ENCODE data around the gene HLF.

The HLF gene

DNA sequence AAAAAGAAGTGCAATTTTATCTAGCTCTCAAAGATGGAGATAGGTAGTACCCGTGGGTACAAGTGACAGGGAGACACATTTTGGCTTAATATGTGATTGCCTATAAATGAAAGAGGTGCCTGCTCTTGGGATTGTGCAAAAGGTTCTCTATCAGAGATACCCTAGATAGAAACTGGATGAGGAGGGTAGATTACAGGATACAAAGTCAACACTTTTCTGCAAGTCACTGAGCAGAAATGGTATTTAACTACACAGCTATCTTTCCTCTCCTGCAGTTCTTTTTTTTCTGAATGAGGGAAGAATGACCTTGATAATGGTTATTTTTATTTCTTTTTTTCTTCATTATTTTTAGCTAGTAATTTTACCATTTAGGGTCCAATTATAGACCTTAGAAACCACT lies 89.2 kb downstream of the HLF start:
- no peaks in the 10 kb centered on the region for H3K9me3 ChIP-seq (ENCODE audit: control insufficient read depth, insufficient read depth, low read depth, low read length)
- no peak overlapping the region for H3K9ac ChIP-seq (ENCODE audit: low read length)
- no peaks in the 10 kb centered on the region for H3K36me3 ChIP-seq (ENCODE audit: control insufficient read depth, insufficient read depth, low read length)
- H3K27me3 ChIP-seq (ENCODE audit: control insufficient read depth, insufficient read depth, low read length): no peaks in the 10 kb centered on the region
- peaks cover 29% of the 10 kb centered on the region for H3K4me1 ChIP-seq (ENCODE audit: control insufficient read depth, insufficient read depth, low read length)
- H3K27ac ChIP-seq (ENCODE audit: low read depth, low read length): no peak overlapping the region
- no peak overlapping the region for H3K4me3 ChIP-seq (ENCODE audit: low read depth, low read length)

DNA sequence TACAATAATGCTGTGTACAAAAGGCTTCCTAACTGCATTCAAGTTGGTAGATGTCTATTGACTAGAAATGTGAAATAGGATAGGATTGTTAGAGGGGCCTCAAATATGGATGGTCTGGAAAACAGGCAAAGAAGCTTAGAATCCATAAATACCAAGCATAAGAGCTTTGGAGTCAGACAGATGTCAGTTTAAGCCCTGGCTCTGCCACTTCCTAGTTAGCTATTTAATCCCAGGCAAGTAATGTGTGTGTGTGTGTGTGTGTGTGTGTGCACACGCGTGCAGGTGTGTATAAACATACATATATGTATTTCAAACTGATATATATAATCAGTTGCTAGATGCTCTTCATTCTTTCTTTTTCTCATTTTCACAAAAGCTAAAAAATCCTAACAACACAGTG lies 90.2 kb downstream of the HLF start:
- Histone ChIP-seq H3K27ac (ENCODE audit: low read depth, low read length) (no peak overlapping the region), H3K4me1 (ENCODE audit: control insufficient read depth, insufficient read depth, low read length) (peaks cover 21% of the 10 kb centered on the region), H3K27me3 (ENCODE audit: control insufficient read depth, insufficient read depth, low read length) (no peaks in the 10 kb centered on the region), H3K36me3 (ENCODE audit: control insufficient read depth, insufficient read depth, low read length) (no peaks in the 10 kb centered on the region), H3K4me3 (ENCODE audit: low read depth, low read length) (no peak overlapping the region), H3K9ac (ENCODE audit: low read length) (no peak overlapping the region), H3K9me3 (ENCODE audit: control insufficient read depth, insufficient read depth, low read depth, low read length) (no peaks in the 10 kb centered on the region)

DNA sequence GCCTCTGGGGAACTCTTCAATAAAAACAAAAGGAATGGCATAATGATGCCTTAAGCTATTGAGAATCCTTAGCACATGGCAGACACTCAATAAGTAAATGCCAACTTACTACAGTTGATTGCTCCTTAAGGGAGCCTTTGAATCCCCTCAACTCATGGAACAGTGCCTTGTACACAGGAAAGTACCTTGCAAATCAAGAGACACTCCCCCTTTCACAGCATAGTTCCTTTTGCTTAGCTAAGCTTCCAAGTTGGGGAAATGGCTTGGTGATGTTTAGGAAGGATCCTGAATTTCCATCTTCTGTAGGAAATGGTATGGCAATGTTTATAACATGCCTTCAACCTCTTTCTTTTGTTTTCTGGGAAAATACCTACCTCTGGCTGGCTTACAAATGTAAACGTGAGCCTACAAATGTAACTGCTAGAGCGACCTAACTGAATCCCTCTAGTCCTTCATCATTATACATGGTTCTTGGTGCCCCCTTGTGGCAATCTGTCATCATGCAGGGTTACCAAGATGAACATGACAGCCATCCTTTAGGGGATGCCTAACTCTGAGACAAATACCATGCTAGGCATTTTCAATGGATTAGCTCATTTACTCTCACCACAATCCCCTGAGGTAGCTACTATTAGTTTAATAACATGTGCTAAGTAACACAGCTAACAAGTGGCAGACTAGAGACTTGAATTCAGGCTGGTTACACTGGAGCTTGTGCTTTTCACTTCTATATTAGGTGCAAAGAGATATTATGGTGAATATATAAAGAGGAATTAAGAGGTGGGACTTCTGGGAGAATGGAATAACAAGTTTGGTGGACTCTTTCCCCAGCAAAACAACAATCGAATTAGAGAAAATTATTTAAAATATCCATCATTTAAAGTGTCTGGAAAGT lies 91.9 kb downstream of the HLF start:
- Histone ChIP-seq H3K4me1 (ENCODE audit: control insufficient read depth, insufficient read depth, low read length) (peaks cover 5% of the 10 kb centered on the region), H3K4me3 (ENCODE audit: low read depth, low read length) (no peak overlapping the region), H3K9me3 (ENCODE audit: control insufficient read depth, insufficient read depth, low read depth, low read length) (peaks cover 3% of the 10 kb centered on the region; the same call in 1 of the 2 replicates), H3K27ac (ENCODE audit: low read depth, low read length) (no peak overlapping the region), H3K9ac (ENCODE audit: low read length) (no peak overlapping the region), H3K36me3 (ENCODE audit: control insufficient read depth, insufficient read depth, low read length) (no peaks in the 10 kb centered on the region), H3K27me3 (ENCODE audit: control insufficient read depth, insufficient read depth, low read length) (no peaks in the 10 kb centered on the region)

DNA sequence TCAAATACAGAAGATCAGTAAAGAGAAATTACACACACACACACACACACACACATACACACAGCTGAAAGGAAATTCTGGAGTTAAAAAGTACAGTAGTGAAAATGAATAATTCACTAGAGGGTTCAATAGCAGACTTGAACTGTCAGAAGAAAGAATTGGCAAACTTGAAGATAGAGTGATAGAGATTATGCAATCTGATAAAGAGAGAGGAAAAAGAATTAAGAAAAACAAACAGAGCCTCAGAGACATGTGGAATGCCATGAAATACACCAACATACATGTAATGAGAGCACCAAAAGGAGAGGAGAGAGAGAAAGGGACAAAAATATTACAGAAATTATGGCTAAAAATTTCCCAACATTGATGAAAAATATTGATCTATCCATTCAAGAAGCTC lies 96.2 kb downstream of the HLF start:
- peaks cover 17% of the 10 kb centered on the region for H3K4me1 ChIP-seq (ENCODE audit: control insufficient read depth, insufficient read depth, low read length)
- no peak overlapping the region for H3K27ac ChIP-seq (ENCODE audit: low read depth, low read length)
- no peak overlapping the region for H3K4me3 ChIP-seq (ENCODE audit: low read depth, low read length)
- H3K36me3 ChIP-seq (ENCODE audit: control insufficient read depth, insufficient read depth, low read length): no peaks in the 10 kb centered on the region
- no peak overlapping the region for H3K9ac ChIP-seq (ENCODE audit: low read length)
- no peaks in the 10 kb centered on the region for H3K27me3 ChIP-seq (ENCODE audit: control insufficient read depth, insufficient read depth, low read length)
- peaks cover 3% of the 10 kb centered on the region; the same call in 1 of the 2 replicates for H3K9me3 ChIP-seq (ENCODE audit: control insufficient read depth, insufficient read depth, low read depth, low read length)

GRCh38 chr17:55363033-55363432 lies 98.3 kb downstream of the HLF start:
- Histone ChIP-seq H3K27me3 (ENCODE audit: control insufficient read depth, insufficient read depth, low read length) (no peaks in the 10 kb centered on the region), H3K36me3 (ENCODE audit: control insufficient read depth, insufficient read depth, low read length) (no peaks in the 10 kb centered on the region), H3K4me1 (ENCODE audit: control insufficient read depth, insufficient read depth, low read length) (peaks cover 15% of the 10 kb centered on the region; the same call in 1 of the 2 replicates), H3K9me3 (ENCODE audit: control insufficient read depth, insufficient read depth, low read depth, low read length) (peaks cover 3% of the 10 kb centered on the region; the same call in 1 of the 2 replicates), H3K4me3 (ENCODE audit: low read depth, low read length) (no peak overlapping the region), H3K9ac (ENCODE audit: low read length) (no peak overlapping the region), H3K27ac (ENCODE audit: low read depth, low read length) (no peak overlapping the region)

DNA sequence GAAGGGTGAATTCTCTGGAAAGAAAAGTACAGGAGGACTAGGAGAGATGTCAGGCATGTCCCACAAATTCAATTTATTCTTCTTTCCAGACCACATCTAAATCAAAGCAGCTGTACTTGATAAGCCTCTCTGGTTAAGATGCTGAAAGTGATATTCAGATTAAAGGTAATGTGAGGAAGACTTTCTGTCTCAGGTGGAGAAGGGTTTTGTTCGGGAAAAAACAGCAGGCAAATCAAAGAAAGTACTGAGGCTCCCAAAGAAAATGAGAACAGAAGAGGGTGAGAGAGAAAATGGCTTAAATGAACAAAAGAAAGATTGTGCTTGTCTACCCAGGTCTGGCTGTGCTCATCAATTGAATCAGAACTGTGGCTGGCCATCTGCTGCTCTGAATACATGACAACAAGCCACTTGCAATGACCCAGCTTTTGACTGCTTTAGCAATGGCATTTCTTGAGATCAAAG lies 101.3 kb downstream of the HLF start:
- H3K9me3 ChIP-seq (ENCODE audit: control insufficient read depth, insufficient read depth, low read depth, low read length): 0 out of 2 replicates have a peak, but pooled peaks cover under 1% of the 10 kb centered on the region
- no peaks in the 10 kb centered on the region for H3K36me3 ChIP-seq (ENCODE audit: control insufficient read depth, insufficient read depth, low read length)
- no peak overlapping the region for H3K4me3 ChIP-seq (ENCODE audit: low read depth, low read length)
- no peaks in the 10 kb centered on the region for H3K27me3 ChIP-seq (ENCODE audit: control insufficient read depth, insufficient read depth, low read length)
- H3K27ac ChIP-seq (ENCODE audit: low read depth, low read length): no peak overlapping the region
- H3K9ac ChIP-seq (ENCODE audit: low read length): no peak overlapping the region
- peaks cover 15% of the 10 kb centered on the region; the same call in 1 of the 2 replicates for H3K4me1 ChIP-seq (ENCODE audit: control insufficient read depth, insufficient read depth, low read length)

DNA sequence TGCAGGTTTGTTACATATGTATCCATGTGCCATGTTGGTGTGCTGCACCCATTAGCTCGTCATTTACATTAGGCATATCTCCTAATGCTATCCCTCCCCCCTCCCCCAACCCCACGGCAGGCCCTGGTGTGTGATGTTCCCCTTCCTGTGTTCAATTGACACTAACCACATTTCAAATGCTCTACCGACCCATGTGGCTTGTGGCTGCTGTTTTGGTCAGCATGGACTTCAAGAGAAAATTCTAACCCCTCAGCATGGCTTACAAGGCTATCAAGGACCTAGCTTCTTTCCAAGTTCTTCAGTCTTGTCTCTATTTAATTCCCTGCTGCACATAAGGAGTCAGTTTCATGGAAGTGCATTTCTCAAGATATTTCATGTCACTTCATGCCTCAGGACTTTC lies 103.9 kb downstream of the HLF start:
- Histone ChIP-seq H3K9ac (ENCODE audit: low read length) (no peak overlapping the region), H3K36me3 (ENCODE audit: control insufficient read depth, insufficient read depth, low read length) (no peaks in the 10 kb centered on the region), H3K27ac (ENCODE audit: low read depth, low read length) (no peak overlapping the region), H3K4me1 (ENCODE audit: control insufficient read depth, insufficient read depth, low read length) (peaks cover 10% of the 10 kb centered on the region; the same call in 1 of the 2 replicates), H3K27me3 (ENCODE audit: control insufficient read depth, insufficient read depth, low read length) (no peaks in the 10 kb centered on the region), H3K9me3 (ENCODE audit: control insufficient read depth, insufficient read depth, low read depth, low read length) (peaks cover 14% of the 10 kb centered on the region; the same call in 1 of the 2 replicates), H3K4me3 (ENCODE audit: low read depth, low read length) (no peak overlapping the region)
